Stomach smooth muscle (tissue), 2 donors: ENCODE results near the gene PPM1H.

Experiments used
- H3K27ac ChIP-seq: one replicate; pipeline ENCODE4 v1.7.0; 2013; ENCODE audit warnings: mild to moderate bottlenecking, low read length, inconsistent platforms
- H3K27me3 ChIP-seq, 2 donors: one replicate each; pipeline ENCODE4 v1.7.0; 2013; ENCODE audit warnings: low read length in 2 of 2; ENCODE audit not compliant: insufficient read depth in 2 of 2, control insufficient read depth in 1 of 2
- H3K36me3 ChIP-seq, 2 donors: one replicate each; pipeline ENCODE4 v1.7.0; 2013; ENCODE audit warnings: low read length in 2 of 2; ENCODE audit not compliant: control insufficient read depth in 2 of 2, insufficient read depth in 2 of 2
- H3K4me1 ChIP-seq: one replicate; pipeline ENCODE4 v1.7.0; 2013; ENCODE audit warnings: low read length; ENCODE audit not compliant: control insufficient read depth, insufficient read depth
- H3K4me3 ChIP-seq, 2 donors: one replicate each; pipeline ENCODE4 v1.7.0; 2013; ENCODE audit warnings: low read length in 2 of 2
- H3K9ac ChIP-seq, 2 donors: one replicate each; pipeline ENCODE4 v1.7.0; 2013; ENCODE audit warnings: low read length in 2 of 2, mild to moderate bottlenecking in 1 of 2
- H3K9me3 ChIP-seq, 2 donors: one replicate each; pipeline ENCODE4 v1.7.0; 2013; ENCODE audit warnings: low read length in 2 of 2; ENCODE audit not compliant: control insufficient read depth in 2 of 2
- donor health status: healthy.
- donor health status: Pancreatic carcinoma.

Gene PPM1H

DNA sequence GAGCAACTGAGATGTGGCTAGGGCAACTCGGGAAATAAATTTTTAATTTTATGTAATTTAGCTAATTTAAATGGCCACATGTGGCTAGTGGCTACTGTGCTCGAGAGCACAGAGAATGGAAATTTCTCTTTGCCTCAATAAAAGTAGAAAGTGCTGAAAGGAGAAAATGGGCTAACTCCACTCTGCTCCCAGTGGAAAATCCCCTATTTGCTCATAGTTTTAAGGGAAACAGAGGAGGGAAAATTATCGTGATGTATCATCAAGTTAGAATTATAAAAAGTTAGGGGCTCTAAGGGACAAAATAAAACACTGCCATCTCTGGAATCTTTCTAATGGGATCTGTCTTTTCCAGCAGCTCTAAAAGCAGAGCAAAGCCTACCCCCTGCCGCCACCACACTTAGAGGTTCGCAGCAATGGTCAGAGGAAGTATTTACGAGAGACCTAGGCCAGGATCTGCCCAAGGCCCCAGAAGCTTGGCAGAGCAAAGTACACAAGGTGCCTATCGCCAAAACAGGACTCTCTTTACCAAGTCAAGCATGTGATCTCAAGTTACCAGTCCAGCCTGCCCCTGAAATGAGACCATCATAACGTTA, 220.7 kb downstream of the PPM1H start:
- H3K4me3 ChIP-seq, result no peak overlapping the region

GRCh38 chr12:62713723-62714122, 221.2 kb downstream of the PPM1H start:
- H3K4me1 ChIP-seq, result peaks cover 35% of the 10 kb centered on the region
- H3K9me3 ChIP-seq, result no peaks in the 10 kb centered on the region
- H3K9ac ChIP-seq, result no peak overlapping the region
- no peaks in the 10 kb centered on the region for H3K36me3 ChIP-seq
- H3K4me3 ChIP-seq, result no peak overlapping the region
- no peaks in the 10 kb centered on the region for H3K27me3 ChIP-seq
- no peak overlapping the region for H3K27ac ChIP-seq

More for the DNA sequence above, 220.7 kb downstream of the PPM1H start:
- peaks cover 31% of the 10 kb centered on the region for H3K4me1 ChIP-seq
- H3K27ac ChIP-seq, result peak overlapping the region; percentile 46
- H3K27me3 ChIP-seq, result no peaks in the 10 kb centered on the region
- no peaks in the 10 kb centered on the region for H3K9me3 ChIP-seq
- H3K36me3 ChIP-seq, result no peaks in the 10 kb centered on the region
- H3K9ac ChIP-seq, result no peak overlapping the region

GRCh38 chr12:62712681-62713573, 222.0 kb downstream of the PPM1H start:
- Histone ChIP-seq H3K27ac (peak overlapping the region; percentile 18), H3K27me3 (no peaks in the 10 kb centered on the region), H3K4me1 (peaks cover 35% of the 10 kb centered on the region), H3K9ac (no peak overlapping the region), H3K9me3 (no peaks in the 10 kb centered on the region), H3K36me3 (no peaks in the 10 kb centered on the region), H3K4me3 (no peak overlapping the region)

DNA sequence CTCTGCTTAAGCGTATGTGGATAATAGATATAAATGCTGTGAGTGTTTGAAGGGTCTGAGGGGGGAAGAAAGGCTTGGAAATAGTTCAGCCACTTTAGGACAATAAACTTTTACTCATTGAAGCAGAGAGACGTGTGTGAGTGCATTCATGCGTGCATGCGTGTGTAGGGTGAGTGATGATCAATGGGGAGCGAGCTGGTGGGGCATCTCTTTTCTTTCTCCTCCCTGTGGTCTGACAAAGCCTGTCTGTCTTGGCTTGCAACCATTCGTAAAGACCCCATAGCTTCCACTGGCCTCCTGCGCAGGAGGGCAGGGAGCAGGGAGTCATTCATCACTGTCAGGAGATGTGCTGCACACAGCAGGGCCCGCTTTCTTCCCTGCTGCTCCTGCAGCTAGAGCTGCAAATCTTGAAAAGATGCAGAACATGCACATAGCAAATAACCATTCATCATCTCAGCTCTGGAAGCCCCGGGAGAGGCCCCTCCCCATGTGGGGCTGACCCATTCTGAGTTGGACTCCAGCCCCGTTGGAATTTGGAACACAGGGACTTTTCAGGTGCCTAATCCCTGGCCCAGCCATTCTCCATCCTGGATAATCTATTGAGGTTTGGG, 223.2 kb downstream of the PPM1H start:
- Histone ChIP-seq H3K4me3 (no peak overlapping the region), H3K27me3 (no peaks in the 10 kb centered on the region), H3K4me1 (peaks cover 35% of the 10 kb centered on the region), H3K9me3 (no peaks in the 10 kb centered on the region), H3K27ac (no peak overlapping the region), H3K9ac (no peak overlapping the region), H3K36me3 (no peaks in the 10 kb centered on the region)

- Histone ChIP-seq H3K27me3 (no peaks in the 10 kb centered on the region), H3K36me3 (no peaks in the 10 kb centered on the region), H3K4me1 (peaks cover 29% of the 10 kb centered on the region), H3K4me3 (no peak overlapping the region), H3K9me3 (no peaks in the 10 kb centered on the region), H3K9ac (no peak overlapping the region), H3K27ac (no peak overlapping the region)
Measured at GRCh38 chr12:62709311-62709710, 225.6 kb downstream of the PPM1H start.

GRCh38 chr12:62707939-62708338, 227.0 kb downstream of the PPM1H start:
- Histone ChIP-seq H3K4me3 (no peak overlapping the region), H3K27ac (no peak overlapping the region), H3K36me3 (no peaks in the 10 kb centered on the region), H3K27me3 (no peaks in the 10 kb centered on the region), H3K9ac (no peak overlapping the region), H3K4me1 (peaks cover 30% of the 10 kb centered on the region), H3K9me3 (no peaks in the 10 kb centered on the region)

DNA sequence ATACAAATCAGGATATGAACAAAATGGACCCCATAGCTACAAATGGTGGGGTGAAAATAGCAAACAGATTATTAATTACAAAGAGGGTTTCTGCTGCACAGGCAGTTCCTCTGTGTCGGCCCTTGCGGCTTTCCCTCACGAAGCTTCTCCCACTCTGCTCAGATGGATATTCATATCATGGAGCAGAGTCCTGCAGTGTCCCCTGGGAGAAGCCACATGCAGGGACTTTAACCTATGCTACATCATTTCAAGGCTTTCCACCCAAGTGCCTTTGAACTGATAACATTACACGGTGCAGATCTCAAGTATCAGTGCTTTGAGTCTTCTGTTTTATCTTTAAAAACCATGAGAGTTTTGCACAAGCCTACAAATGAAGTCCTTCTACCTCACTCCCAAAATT, 229.1 kb downstream of the PPM1H start:
- peaks cover 26% of the 10 kb centered on the region for H3K4me1 ChIP-seq
- H3K9ac ChIP-seq, result no peak overlapping the region
- no peak overlapping the region for H3K4me3 ChIP-seq

DNA sequence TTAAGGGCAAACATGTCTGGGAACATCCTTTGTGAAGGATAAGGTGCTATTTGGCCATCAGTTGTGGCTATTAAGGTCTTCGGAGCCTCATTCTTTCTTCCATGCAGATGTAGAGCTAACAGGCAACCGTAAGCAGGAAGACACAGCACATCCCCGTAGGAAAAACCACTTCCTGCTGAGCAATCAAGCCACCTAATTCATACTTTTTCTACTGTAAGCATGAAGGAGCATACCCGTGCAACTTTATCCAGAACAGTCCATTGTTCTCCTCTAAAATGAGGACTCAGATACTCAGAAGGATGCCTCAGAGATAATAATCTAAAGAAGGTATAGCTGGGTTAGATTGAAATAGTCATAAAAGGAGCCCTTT, 232.0 kb downstream of the PPM1H start:
- Histone ChIP-seq H3K27me3 (no peaks in the 10 kb centered on the region), H3K36me3 (no peaks in the 10 kb centered on the region), H3K4me1 (peaks cover 23% of the 10 kb centered on the region), H3K4me3 (no peak overlapping the region), H3K27ac (peak overlapping the region; percentile 37), H3K9me3 (no peaks in the 10 kb centered on the region), H3K9ac (no peak overlapping the region)

More for the DNA sequence above, 229.1 kb downstream of the PPM1H start:
- Histone ChIP-seq H3K27me3 (no peaks in the 10 kb centered on the region), H3K9me3 (no peaks in the 10 kb centered on the region), H3K27ac (no peak overlapping the region), H3K36me3 (no peaks in the 10 kb centered on the region)

DNA sequence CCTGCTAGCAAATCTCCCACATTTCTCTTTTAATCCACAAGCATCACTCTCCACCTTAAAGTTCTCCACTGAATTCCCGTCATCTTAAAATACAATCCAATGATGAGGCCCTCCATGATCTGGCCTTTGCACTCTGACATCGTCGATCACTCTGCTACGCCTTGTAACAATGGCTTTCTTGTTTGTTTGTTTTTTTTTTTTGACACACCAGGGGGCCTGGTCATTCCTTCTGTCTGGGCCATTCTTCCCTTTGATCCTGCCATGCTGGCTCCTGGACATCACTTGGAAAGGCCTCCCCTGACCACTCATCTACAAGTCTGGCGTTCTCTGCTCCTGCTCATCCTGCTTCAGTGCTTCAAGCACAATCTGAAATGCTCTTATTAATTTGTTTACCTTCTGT, 233.5 kb downstream of the PPM1H start:
- H3K9ac ChIP-seq, result no peak overlapping the region
- H3K4me3 ChIP-seq, result no peak overlapping the region
- H3K36me3 ChIP-seq, result no peaks in the 10 kb centered on the region
- no peaks in the 10 kb centered on the region for H3K9me3 ChIP-seq
- H3K4me1 ChIP-seq, result peaks cover 23% of the 10 kb centered on the region
- no peaks in the 10 kb centered on the region for H3K27me3 ChIP-seq
- H3K27ac ChIP-seq, result no peak overlapping the region

DNA sequence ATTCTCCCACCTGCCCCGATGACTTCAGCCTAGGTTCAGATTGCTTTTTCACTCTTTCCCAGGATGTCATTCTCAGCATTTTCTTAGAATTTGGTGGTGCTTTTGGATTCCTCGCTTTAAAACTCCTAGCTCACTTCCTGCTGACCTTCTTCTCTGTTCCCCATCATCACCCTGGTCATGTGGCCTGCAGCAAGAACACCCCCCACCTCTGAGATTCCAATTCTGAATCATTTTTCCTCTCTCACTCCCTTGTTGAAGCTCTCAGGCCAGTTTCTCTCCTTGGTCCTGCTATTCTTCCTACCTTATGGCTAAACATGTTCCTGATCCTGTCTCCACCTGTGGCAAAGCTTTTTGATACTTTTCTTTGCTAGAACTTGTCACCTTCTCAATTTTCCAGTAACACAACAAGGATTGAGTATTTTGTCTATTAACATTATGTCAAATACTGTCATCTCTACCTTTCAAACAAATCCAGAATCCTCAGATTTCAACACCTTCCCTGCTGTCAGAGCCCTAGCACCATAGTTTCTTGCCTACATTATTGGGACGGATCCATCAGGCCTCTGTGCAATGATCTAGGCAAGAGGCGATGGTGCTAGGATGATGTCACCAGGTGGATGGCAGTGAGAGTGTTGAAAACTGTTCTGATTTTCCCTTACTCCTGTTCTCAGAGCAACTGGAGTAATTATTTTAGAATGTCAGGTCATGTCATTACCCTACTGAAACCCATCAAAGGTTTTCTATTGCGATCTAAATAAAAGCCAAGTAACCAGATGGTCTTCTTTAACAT, 234.7 kb downstream of the PPM1H start:
- Histone ChIP-seq H3K27ac (no peak overlapping the region), H3K4me3 (no peak overlapping the region), H3K9ac (no peak overlapping the region), H3K27me3 (no peaks in the 10 kb centered on the region), H3K4me1 (peaks cover 23% of the 10 kb centered on the region), H3K9me3 (no peaks in the 10 kb centered on the region), H3K36me3 (no peaks in the 10 kb centered on the region)
